ENCODE results near the gene OR6B2.

OR6B2 gene

DNA sequence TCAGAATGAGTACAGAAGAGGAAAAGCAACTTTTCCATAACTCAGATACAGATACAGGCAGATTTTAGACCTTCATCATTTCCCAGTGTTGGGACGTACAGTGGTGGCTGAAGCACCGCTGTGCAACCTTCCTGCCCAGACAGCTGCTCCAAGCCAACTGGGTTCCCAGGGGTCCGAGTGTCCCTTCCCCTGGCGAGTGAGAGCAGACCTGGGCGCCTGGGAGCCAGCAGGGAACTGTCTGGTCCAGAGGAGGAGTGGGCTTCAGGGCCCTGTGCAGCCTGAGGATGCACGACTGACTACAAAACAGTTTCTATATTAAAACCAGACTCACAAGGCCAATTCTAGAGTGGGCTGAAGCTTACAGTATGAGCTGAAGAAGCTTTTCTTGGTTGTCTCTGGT, 11.1 kb upstream of the OR6B2 start:
- DNase-seq (ENCODE audit: low read depth in 2 of 2, low spot score in 1 of 2), result no peak

DNA sequence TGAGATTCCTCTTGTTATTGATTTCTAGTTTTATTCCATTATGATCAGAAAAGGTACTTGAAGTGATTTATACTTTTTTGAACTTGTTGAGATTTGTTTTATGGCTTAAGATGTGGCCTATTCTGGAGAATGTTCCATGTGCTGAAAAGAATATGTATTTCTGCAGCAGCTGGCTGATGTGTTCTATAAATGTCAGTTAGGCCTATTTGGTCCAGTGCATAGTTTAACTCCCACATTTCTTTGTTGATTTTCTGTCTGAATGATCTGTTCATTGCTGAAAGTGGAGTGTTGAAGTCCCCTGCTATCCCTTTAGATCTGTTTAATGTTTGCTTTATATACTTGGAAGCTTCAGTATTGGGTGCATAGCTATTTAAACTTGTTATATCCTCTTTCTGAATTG, 7.1 kb upstream of the OR6B2 start:
- no peak for DNase-seq (ENCODE audit: low read depth in 2 of 2, low spot score in 1 of 2)

DNA sequence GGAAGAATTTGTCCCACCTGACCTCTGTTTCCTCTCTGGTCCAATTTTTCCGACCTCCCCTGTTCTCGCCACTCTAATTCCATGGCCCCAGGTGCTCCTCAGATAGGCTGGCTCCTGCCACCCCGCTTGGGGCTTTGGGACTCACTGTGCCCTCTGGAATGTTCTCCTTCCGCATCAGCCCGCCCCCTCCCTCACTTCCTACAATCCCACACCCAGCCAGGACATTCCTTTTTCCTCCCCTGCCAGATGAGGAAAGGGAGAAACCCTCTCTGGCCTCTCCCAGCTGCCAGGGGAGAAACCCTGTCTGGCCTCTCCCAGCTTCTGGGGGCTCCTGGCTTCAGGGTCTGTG, 3.1 kb upstream of the OR6B2 start:
- DNase-seq (ENCODE audit: low read depth in 2 of 2, low spot score in 1 of 2), result no peak

DNA sequence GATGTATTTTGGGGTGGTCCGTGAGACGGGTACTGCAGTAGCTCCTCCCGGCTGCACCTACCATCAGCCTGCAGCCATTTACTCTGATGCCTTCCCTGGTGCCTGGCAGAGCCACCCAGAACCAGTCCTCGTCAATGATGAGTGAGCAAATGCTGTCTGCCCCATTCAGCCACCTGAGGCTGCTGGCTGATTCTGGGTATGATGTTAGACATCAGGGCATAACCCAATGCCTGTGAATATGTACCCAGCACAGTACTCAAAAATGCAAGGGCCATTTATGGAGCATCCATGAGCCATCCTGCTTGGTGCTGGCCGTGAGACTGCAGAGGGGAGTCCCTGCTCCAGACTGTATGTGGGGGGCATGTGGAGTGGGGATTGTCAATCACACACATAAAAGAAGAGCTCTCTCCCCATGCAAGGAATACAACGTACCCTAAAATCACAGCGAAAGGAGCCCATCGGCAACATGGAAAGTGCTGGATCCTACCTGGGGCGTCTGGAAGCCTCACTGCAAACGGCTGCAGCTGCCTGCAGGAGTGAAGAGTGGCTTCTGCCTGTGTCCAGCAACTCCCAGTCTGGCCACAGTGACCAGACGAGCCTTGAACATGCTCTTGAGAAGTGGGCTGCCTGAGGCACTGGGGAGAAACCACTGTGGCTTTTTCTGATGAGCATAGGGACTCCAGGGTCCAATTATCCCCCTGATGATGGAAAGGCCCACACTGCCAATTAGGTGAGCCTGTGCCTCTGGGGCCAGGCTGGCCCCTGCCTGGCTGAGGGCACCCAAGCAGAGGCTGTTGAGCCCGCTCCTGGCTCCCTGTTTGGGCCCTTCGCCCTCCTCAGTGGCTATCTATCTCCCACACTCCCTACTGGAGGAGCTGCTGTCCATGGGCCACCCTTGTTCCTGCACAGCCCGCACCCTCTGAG, 2.4 kb upstream of the OR6B2 start:
- no peak for DNase-seq (ENCODE audit: low read depth in 2 of 2, low spot score in 1 of 2)

DNA sequence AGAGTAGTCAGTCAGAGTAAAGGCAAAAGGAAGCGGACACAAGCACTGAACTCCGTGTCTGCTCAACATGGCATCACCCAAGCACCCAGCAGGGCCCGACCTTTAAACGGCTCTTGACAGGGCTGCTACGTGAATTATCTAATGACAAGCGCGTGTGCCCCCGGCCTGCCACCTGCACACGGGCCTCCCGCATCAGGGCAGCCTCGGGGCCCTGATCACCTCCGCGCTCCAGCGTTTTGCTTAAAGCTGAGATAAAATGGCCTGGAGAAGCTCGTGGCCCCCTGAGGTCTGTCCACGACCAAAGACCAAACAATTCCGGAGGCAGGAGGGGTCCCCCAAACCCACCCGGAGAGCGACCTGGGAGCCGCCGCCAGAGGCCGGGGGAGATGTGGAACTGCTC, 5.5 kb downstream of the OR6B2 start:
- peak in 1 of 2 donors; percentile 2 for DNase-seq (ENCODE audit: low read depth in 2 of 2, low spot score in 1 of 2)

DNA sequence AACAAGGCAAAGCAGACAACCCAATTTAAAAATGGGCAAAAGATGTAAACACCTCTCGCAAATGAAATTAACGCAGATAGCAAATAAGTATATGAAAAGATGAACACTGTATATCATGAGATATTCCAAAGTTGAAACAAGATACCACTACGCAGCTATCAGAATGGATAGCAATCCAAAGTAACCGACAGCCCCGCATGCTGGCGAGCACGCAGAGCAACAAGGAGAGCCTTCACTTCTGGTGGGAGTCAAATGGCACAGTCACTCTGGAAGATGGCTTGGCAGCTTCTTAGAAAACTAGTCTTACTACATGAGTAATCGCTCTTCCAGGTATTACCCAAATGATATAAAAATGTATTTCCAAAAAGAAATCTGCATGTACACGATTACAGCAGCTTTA, 6.4 kb downstream of the OR6B2 start:
- DNase-seq (ENCODE audit: low read depth in 2 of 2, low spot score in 1 of 2), result no peak

DNA sequence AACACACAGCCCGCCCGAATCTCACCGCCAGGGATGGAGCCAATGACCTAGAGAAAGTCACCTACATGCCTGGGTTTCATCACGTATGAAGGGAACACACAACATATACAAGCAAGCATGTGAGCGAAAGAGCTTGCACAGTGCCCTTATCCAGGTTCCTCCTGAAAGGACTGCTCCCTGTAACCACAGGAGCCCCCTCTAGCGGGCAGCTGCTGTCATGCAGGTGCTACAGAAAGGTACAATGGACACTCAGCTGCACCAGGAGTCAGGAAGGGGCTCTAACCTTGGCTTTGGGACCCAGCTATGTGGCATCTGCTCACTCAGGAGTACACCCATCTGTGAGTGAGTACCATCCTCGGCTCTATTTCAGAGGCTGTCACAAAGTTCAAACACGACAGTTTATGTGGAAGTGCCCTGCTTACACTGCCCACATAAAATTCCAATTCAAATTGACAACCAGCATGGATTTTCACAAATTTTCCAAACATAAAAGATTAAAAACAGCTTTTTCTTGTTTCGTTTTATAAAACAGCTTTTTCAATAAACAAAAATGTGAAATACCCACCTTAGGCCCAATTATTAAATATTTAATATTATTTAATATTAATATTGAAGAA, 8.6 kb downstream of the OR6B2 start:
- peak in 1 of 2 donors; percentile 22 for DNase-seq (ENCODE audit: low read depth in 2 of 2, low spot score in 1 of 2)

DNA sequence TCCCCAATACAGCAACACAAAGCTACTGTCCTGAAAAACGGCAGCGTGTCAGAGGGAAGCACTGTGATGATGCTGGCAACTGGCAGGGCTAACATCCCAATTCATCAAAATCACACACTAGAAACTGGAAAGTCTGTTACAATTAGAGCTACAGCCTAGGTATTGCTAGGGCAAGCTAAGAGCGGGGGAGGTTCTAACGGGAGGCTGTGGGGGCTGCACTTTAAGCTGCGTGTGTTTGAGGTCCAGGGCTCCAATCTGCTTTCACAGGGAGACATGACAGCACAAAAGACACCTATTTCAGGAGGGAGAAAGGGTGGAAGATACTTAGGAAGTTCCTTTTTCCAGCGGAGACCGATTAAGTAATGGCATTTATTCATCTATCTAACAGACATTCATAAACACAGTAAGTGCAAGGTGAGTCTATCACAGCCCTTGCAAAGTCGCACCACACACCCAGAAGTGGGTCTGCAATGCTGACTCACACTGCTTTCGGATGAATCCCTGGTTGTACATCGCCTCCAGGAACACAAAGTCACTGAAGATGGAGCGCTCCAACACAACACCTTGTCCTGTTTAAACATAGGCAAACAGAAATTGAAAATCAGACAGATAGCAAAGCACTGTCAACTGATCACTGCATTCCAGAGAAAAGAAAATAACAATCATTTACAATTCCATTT, 12.0 kb downstream of the OR6B2 start:
- DNase-seq (ENCODE audit: low read depth in 2 of 2, low spot score in 1 of 2), result no peak

DNA sequence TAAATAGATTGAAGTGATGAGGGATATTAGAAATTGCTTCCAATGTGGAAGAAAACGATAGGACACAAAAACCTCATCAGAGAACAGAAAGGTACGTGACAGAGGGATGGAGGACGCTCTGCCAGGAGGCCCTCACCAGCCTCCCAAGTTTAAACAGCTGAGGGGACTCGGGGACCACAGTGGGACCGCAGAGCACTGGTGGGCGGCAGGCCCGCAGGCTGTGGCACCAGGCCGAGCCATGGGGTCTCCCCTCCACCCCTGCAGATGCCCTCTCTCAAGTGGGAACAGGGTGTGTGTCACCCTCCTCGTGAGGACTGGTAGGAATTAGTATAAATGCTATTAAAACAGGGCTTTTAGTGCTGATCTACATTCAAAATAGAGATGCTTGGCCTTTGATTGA, 15.9 kb downstream of the OR6B2 start:
- DNase-seq (ENCODE audit: low read depth in 2 of 2, low spot score in 1 of 2), result no peak

DNA sequence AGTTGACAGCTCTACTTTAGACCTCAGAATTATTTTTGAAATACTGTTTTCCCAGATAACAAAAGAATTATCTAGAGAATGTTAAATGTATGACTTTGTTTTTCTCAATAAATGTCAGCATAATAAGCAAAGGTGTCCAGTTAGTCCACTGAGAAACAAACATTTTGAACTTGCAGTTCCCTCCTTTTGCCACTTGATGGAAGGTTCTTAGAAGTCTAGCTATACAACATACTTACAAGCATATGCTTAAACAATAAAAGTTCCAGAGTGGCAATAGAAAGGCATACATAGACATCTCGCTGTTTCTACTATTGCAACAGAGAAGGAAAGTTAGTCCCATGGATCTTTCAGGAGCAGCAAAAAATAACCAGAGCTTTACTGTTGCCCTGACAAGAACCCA, 16.9 kb downstream of the OR6B2 start:
- no peak for DNase-seq (ENCODE audit: low read depth in 2 of 2, low spot score in 1 of 2)

DNA sequence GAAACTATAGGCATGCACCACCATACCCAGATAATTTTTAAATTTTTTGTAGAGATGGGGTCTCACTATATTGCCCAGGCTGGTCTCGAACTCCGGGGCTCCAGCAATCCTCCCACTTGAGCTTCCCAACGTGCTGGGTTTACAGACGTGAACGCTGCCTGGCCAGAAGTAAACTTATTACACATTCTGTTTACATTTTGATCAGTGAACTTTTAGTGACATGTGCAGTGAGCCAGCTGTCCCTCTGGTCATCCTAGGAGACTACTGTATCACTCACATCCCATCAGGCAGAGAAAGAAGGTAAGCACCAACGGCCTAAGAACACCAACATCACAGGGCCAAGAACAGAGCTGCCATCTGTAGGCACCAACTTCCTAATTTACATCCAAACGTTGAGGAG, 27.2 kb downstream of the OR6B2 start:
- no peak for DNase-seq (ENCODE audit: low read depth in 2 of 2, low spot score in 1 of 2)

DNA sequence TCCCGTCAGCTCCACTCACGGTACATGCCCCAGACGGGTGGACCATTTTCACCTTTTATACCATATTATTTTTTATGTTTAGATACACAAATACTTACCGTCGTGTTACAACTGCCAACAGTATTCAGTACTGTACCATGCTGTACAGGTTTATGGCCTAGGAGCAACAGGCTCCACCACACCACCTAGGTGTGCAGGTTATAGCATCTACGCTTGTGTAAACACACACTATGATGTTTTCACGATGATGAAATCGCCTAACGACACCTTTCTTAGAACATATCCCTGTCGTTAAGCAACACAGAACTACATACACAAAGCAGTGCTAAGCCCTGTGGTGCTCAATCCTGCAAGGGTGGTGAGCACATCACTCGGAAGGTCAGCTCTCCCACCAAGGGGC, 29.6 kb downstream of the OR6B2 start:
- no peak for DNase-seq (ENCODE audit: low read depth in 2 of 2, low spot score in 1 of 2)

DNA sequence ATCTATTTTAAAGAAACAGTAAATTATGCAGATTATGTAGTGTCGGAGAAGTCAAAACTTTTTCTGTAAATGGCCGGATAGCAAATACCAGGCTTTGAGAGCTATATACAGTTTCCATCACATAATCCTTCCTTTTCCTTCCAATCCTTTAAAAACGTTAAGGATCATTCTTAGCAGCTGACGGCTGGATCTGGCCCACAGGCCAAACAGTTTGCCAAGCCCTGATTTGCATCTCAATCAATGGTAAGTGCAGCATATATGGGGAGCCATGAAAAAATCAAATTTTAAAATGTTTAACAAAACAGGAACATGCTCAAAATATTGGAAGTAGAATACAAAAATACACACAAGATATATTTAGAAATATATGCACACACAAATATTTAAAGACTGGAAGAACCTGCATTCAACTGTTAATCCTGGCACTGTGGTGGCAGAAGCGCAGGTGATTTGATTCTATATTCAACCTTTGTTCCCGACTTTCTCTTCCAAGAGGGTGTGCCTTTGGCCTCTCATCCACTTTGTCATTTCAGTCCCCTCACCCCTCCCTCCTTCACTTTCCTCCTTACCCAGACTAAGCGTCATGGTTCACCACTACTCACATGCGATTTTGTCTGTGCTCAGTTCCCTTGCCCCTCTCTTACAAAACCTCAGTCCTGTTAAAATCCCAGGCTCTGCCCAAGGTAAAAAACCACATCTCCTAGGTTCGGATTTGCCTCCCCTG, 32.4 kb downstream of the OR6B2 start:
- no peak for DNase-seq (ENCODE audit: low read depth in 2 of 2, low spot score in 1 of 2)

DNA sequence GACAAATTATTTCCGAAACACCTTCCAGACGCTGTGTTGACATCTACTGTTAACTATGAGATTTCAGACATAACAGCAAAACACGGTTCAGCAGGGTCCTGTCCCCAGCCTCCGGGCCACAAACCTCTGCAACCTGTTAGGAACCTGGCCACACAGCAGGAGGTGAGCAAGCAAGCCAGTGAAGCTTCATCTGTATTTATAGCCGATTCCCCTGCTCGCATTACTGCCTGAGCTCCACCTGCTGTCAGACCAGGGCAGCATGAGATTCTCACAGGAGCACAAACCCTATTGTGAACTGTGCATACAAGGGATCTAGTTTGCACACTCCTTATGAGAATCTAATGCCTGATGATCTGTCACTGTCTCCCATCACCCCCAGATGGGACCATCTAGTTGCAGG, 36.1 kb downstream of the OR6B2 start:
- no peak for DNase-seq (ENCODE audit: low read depth in 2 of 2, low spot score in 1 of 2)

DNA sequence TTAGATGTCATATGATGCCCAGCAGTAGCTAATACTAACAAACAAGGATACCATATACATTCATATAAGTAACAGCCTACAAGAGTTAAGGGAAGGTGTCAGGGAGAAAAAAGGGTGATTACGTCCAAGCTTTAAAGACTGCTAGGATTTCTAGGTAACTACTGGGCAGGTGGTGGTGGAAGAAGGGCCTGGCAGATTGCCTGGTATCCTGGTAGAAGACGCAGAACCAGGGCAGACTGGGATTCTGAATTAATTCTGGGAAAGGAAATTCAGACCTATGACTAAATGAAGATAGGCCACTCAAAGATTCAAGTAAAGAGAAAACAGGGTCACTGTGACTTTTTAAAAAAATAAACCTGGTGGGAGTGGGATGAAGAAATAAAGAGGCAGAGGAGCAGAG, 36.9 kb downstream of the OR6B2 start:
- no peak for DNase-seq (ENCODE audit: low read depth in 2 of 2, low spot score in 1 of 2)

DNA sequence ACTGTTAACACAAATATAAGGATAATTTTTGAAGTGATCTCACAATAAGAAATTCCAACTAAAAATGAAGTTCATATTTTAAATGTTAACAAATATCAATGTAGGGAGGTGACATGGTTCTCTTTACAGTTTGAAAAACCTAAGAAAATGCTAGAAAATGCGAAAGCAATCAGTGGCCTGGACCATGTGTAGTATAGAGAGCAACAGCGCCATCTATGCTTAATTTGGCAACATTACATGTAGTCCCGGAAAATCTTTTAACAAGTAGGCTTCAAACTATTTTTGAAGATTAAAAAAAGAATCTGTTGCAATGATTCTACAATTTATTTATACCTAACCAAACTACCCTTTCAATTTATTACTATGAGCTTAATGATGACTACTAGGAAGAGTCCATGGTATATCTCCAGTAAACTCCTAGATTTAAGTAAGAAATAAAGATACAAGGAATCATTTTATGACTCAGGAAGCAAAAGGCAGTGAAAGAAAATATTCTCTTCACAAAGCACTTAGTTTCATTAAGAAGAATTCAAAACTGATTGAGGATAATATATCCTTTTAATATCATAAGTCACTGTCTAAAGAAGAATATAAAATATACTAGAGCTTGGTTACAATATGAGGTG, 38.4 kb downstream of the OR6B2 start:
- no peak for DNase-seq (ENCODE audit: low read depth in 2 of 2, low spot score in 1 of 2)

DNA sequence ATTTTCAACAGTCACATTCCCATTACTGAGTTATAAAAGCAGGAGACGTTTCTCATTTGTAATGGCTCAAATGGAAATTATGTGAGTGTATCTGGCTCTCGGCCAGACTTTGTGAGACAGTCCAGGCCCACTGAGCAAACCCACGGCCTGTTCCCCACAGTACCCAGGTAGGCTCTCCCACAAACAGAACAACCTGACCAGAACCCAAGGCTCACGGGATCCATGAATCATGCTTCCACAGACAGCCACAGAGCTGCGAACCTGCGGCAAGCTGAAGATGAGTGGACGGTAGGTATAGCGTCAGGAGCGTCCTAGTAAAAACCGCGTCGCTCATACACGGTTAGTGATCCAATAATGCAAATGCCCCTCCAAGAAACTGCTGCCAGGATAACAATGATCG, 39.3 kb downstream of the OR6B2 start:
- no peak for DNase-seq (ENCODE audit: low read depth in 2 of 2, low spot score in 1 of 2)

DNA sequence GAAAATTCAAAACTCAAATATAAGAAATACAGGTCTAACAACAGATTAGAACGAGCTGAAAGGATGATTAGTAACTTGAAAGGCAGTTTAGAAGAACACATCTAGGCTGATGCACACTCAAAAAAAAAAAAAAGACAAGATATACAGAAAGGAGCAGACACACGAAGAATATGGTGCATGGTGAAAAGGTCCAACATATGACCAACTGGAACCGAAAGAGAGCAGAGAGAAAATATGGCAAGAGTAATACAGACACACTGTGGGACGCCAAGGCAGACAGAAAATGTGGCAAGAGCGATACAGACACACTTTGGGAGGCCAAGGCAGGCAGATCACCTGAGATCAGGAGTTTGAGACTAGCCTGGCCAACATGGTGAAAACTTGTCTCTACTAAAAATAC, 44.9 kb downstream of the OR6B2 start:
- DNase-seq (ENCODE audit: low read depth in 2 of 2, low spot score in 1 of 2), result no peak

DNA sequence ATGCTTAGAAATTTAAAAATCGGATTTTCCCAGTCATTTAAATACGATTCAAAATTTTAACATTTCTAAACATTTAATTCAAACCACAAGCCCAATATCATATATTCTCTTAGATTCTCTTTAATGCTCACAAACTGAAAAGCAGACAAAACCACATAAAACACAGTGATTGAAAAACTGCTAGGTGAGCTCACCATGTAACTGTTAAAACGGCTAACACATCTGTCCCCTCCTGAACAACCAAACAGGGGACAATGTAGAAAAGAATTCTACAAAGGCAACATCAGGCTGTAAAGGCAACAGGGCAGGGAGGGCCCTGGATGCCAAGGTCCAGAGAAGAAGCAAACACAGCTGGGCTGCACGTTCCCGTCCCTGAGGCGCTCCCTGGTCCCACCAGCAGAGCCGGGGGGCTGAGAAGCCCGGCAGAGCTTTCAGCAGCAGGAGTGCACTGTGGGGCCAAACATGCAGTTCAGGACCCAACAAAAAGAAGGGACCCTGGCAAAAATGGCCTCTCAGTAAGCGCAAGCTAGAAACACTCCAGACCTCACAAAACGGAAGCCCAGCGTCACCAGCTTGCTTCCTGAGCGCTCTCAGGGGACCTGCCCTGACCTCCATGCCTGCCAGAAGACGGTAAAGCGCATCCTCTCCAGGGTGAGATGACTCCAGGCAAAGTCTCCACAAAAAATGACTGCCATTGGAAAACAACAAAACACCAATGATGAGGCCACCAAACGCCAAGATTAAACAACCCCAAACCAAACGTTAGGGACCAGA, 45.6 kb downstream of the OR6B2 start:
- no peak for DNase-seq (ENCODE audit: low read depth in 2 of 2, low spot score in 1 of 2)

DNA sequence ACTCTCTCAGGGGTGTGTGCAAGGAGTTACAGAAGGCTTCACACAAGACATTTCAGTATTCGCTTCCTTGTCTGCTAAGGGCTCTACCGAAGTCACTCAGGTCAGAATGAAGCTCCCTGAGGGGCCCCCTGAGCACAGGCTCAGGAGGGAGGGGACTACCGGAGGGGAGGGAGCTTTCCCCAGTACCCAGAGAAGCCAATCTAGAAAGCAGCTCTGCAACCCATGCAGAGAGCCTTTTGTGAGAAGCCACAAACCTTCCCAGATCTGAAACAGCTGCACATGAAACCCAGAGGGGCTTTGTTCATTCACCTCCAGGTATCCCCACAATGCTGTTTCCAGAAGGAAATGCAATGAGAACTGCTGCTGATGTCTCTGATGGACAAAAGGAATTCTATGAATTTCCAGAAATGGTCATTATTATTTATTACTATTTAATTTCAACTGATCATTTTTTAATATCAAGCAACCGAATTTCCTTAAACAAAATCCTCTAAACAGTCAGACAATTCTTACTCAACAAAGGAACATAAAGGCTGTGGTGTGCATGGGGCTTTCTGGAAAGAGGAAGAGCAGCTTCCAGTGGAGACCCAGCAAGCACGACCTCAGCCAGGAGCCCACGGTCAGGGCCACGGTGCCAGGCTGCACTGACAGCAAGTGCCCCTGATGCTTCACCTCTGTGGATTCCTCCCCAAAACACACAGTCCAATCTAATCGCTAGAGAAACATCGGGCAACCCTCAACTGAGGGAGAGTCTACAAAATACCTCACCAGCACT, 47.0 kb downstream of the OR6B2 start:
- DNase-seq (ENCODE audit: low read depth in 2 of 2, low spot score in 1 of 2), result no peak
